H1 (cell line): ENCODE data around the gene TMEM200C. TPM values are rescaled to one million over a fixed set of nuclear protein-coding genes. Genes with fewer than 3 reads are reported as not detected.

Experiments used
- CTCF ChIA-PET: fragments of 300-600 bp; sonication (Branson Sonifier 250); formaldehyde crosslinking; loops from one replicate; lab custom pipeline; 2021; ENCODE audit not compliant: partially characterized antibody; lab: Charles Lee
- POLR2A ChIA-PET: fragments of 300-600 bp; sonication (Branson Sonifier 250); formaldehyde crosslinking; loops from one replicate; lab custom pipeline; 2021; ENCODE audit warnings: inconsistent platforms; ENCODE audit not compliant: partially characterized antibody; lab: Charles Lee
- DNase-seq, 2 experiments: peaks; one replicate each; pipeline versions ENCODE4 v3.0.0 to v3.0.0-alpha.2; 2010 to 2022; ENCODE audit warnings: low spot score in 2 of 2, low read depth in 1 of 2, mixed read lengths in 1 of 2
- FAIRE-seq: peaks from 2 replicates; lab custom pipeline; 2011; peaks lifted over from hg19 to GRCh38; lab: Jason Lieb, UNC
- H2AFZ ChIP-seq: 2 replicates; pipeline ENCODE4 v1.8.1; 2012; ENCODE audit warnings: low read length, inconsistent platforms
- H2AK5ac ChIP-seq: 2 replicates; pipeline ENCODE4 v1.6.1; 2013; ENCODE audit warnings: low read depth, low read length
- H2BK120ac ChIP-seq: replicated peaks from 2 replicates; pipeline ENCODE3; 2013; ENCODE audit warnings: low read depth, low read length, inconsistent platforms
- H2BK12ac ChIP-seq: 2 replicates; pipeline ENCODE4 v1.6.1; 2013; ENCODE audit warnings: low read depth, low read length
- H2BK15ac ChIP-seq: 2 replicates; pipeline ENCODE4 v1.6.1; 2013; ENCODE audit warnings: low read length
- H2BK20ac ChIP-seq: 2 replicates; pipeline ENCODE4 v1.6.1; 2013; ENCODE audit warnings: low read length
- H2BK5ac ChIP-seq: 2 replicates; pipeline ENCODE4 v1.6.1; 2013; ENCODE audit warnings: low read depth, low read length
- H3K14ac ChIP-seq: 2 replicates; pipeline ENCODE4 v1.6.1; 2013; ENCODE audit warnings: inconsistent platforms; ENCODE audit not compliant: insufficient read length
- H3K18ac ChIP-seq: 2 replicates; pipeline ENCODE4 v1.6.1; 2013; ENCODE audit warnings: low read length; ENCODE audit errors: extremely low read depth
- H3K23ac ChIP-seq: 2 replicates; pipeline ENCODE4 v1.6.1; 2013; ENCODE audit warnings: inconsistent platforms; ENCODE audit not compliant: insufficient read length
- H3K23me2 ChIP-seq: 2 replicates; pipeline ENCODE4 v1.6.1; 2013; ENCODE audit warnings: low read depth, low read length
- H3K27ac ChIP-seq: 2 replicates; pipeline ENCODE4 v1.6.1; 2011; ENCODE audit warnings: low read depth, low read length, inconsistent platforms
- H3K27me3 ChIP-seq, 4 experiments: replicated peaks in 1 of 4; 1 replicate in 1 of 4; 2 replicates in 3 of 4; pipeline versions ENCODE4 v1.6.1 to v1.8.1; 2011 to 2013; ENCODE audit warnings: low read length in 3 of 4, mild to moderate bottlenecking in 3 of 4, inconsistent platforms in 2 of 4, mixed read lengths in 2 of 4, moderate library complexity in 1 of 4; ENCODE audit not compliant: control insufficient read depth in 3 of 4, insufficient read depth in 3 of 4; ENCODE audit errors: extremely low read depth in 1 of 4
- H3K36me3 ChIP-seq, 4 experiments: 2 replicates each; pipeline versions ENCODE4 v1.6.1 to v1.8.1; 2011 to 2013; ENCODE audit warnings: mild to moderate bottlenecking in 4 of 4, low read length in 3 of 4, moderate library complexity in 2 of 4, control low read depth in 1 of 4, inconsistent platforms in 1 of 4; ENCODE audit not compliant: insufficient read depth in 4 of 4, control insufficient read depth in 2 of 4
- H3K4ac ChIP-seq: replicated peaks from 2 replicates; pipeline ENCODE3; 2013; ENCODE audit warnings: low read length, low read depth, mixed read lengths, inconsistent platforms; ENCODE audit not compliant: insufficient read length
- H3K4me1 ChIP-seq, 4 experiments: replicated peaks in 1 of 4; 1 replicate in 1 of 4; 2 replicates in 3 of 4; pipeline versions ENCODE4 v1.6.1 to v1.8.1; 2011 to 2013; ENCODE audit warnings: low read length in 3 of 4, inconsistent platforms in 2 of 4, mixed read lengths in 1 of 4; ENCODE audit not compliant: insufficient read depth in 4 of 4, control insufficient read depth in 3 of 4
- H3K4me2 ChIP-seq, 2 experiments: 2 replicates each; pipeline versions ENCODE4 v1.6.1 to v1.8.1; 2011 to 2013; ENCODE audit warnings: low read depth in 2 of 2, low read length in 2 of 2, control low read depth in 1 of 2, inconsistent platforms in 1 of 2, mild to moderate bottlenecking in 1 of 2; ENCODE audit not compliant: insufficient read depth in 1 of 2
- H3K4me3 ChIP-seq, 4 experiments: fragments of 200-600, 300-600 bp in 1 of 4; sonication (generic), shearing (Covaris generic), sonication (Bioruptor Twin) in 1 of 4; 2 replicates each; pipeline versions ENCODE4 v1.5.1 to v1.8.1; 2011 to 2016; ENCODE audit warnings: low read length in 4 of 4, low read depth in 3 of 4, control low read depth in 2 of 4, inconsistent platforms in 2 of 4, mild to moderate bottlenecking in 2 of 4, mixed read lengths in 1 of 4, moderate library complexity in 1 of 4; ENCODE audit not compliant: insufficient read depth in 2 of 4; ENCODE audit errors: extremely low read depth in 1 of 4
- H3K56ac ChIP-seq: replicated peaks from 2 replicates; pipeline ENCODE3; 2013; ENCODE audit warnings: low read depth, mild to moderate bottlenecking, mixed read lengths, low read length, inconsistent platforms; ENCODE audit not compliant: insufficient read length
- H3K79me1 ChIP-seq: 2 replicates; pipeline ENCODE4 v1.6.1; 2013; ENCODE audit warnings: low read depth, low read length, control low read depth
- H3K79me2 ChIP-seq, 2 experiments: 2 replicates each; pipeline versions ENCODE4 v1.6.1 to v1.8.1; 2012 to 2013; ENCODE audit warnings: low read length in 2 of 2, mild to moderate bottlenecking in 2 of 2, inconsistent platforms in 1 of 2; ENCODE audit not compliant: insufficient read depth in 2 of 2, control insufficient read depth in 1 of 2
- H3K9ac ChIP-seq, 4 experiments: replicated peaks in 1 of 4; 1 replicate in 1 of 4; 2 replicates in 3 of 4; pipeline versions ENCODE4 v1.6.1 to v1.8.1; 2011 to 2013; ENCODE audit warnings: low read depth in 3 of 4, low read length in 3 of 4, control low read depth in 2 of 4, mild to moderate bottlenecking in 2 of 4, moderate library complexity in 2 of 4, inconsistent platforms in 1 of 4; ENCODE audit errors: extremely low read depth in 1 of 4
- H3K9me3 ChIP-seq, 2 experiments: 2 replicates each; pipeline versions ENCODE4 v1.6.1 to v1.8.1; 2012 to 2013; ENCODE audit warnings: mild to moderate bottlenecking in 2 of 2, moderate library complexity in 2 of 2, control low read depth in 1 of 2, inconsistent platforms in 1 of 2, low read depth in 1 of 2, low read length in 1 of 2, mixed read lengths in 1 of 2; ENCODE audit not compliant: insufficient read depth in 2 of 2
- H4K20me1 ChIP-seq, 2 experiments: replicated peaks in 1 of 2; 2 replicates each; pipeline versions ENCODE3 to v1.8.1; 2011 to 2013; ENCODE audit warnings: inconsistent platforms in 2 of 2, low read length in 2 of 2, mild to moderate bottlenecking in 1 of 2; ENCODE audit not compliant: insufficient read depth in 2 of 2, control insufficient read depth in 1 of 2
- H4K5ac ChIP-seq: 2 replicates; pipeline ENCODE4 v1.6.1; 2013; ENCODE audit warnings: low read length, low read depth, mixed read lengths, inconsistent platforms; ENCODE audit not compliant: insufficient read length
- H4K8ac ChIP-seq: 2 replicates; pipeline ENCODE4 v1.8.0; 2013; ENCODE audit warnings: mild to moderate bottlenecking, moderate library complexity, low read length, inconsistent platforms; ENCODE audit not compliant: insufficient read depth; ENCODE audit errors: extremely low read depth
- H4K91ac ChIP-seq: replicated peaks from 2 replicates; pipeline ENCODE3; 2013; ENCODE audit warnings: low read length, mixed read lengths, inconsistent platforms; ENCODE audit not compliant: insufficient read length
- WGBS, 2 experiments: shearing (Covaris generic) in 1 of 2; methylation state at CpG; one replicate each; pipeline versions ENCODE4 v1.1.6 to v1.1.7; 2013 to 2015; ENCODE audit warnings: low lambda C conversion rate in 2 of 2, mixed read lengths in 2 of 2, inconsistent platforms in 1 of 2, low coverage in 1 of 2, missing lambda C conversion rate in 1 of 2; ENCODE audit not compliant: insufficient replicate concordance in 2 of 2, insufficient coverage in 1 of 2, insufficient read length in 1 of 2; ENCODE audit errors: extremely low coverage in 1 of 2, missing lambda C conversion rate in 1 of 2; 5-methylcytosine and 5-hydroxymethylcytosine counted together
- polyA plus RNA-seq, 7 experiments: library from polyadenylated mRNA; depleted of rRNA in 3 of 7; stranded (reverse) in 5 of 7; unstranded in 2 of 7; fragments of >200 nt in 5 of 7; fragments of 200-250 nt in 2 of 7; gene quantifications; 1 replicate in 5 of 7; 2 replicates in 1 of 7; 4 replicates in 1 of 7; pipeline versions ENCODE4 v1.2.1 to v1.2.3, GENCODE V29; 2011 to 2013; ENCODE audit warnings: missing spikeins in 2 of 7, mixed read lengths in 2 of 7
- total RNA-seq: library from RNA; stranded (reverse); fragmentation: NEBNext Ultra II Directional; extraction: Animal tissue kit (Norgen Biotek cat#: 25700); gene quantifications from 2 replicates; pipeline ENCODE4 v1.2.1, GENCODE V29; 2021
- TF ChIP-seq, protein P1 (sequence below): IDR thresholded peaks from 2 replicates; pipeline ENCODE4 v1.6.1; 2011; ENCODE audit warnings: low read length, improper control_type of control experiment

The TMEM200C gene
- total and polyA plus RNA-seq, 2 of the 8 experiments (the other 6 are each of a cell fraction or from before 2014, with no cell fraction given) = 3.4 to 9.6 TPM

DNA sequence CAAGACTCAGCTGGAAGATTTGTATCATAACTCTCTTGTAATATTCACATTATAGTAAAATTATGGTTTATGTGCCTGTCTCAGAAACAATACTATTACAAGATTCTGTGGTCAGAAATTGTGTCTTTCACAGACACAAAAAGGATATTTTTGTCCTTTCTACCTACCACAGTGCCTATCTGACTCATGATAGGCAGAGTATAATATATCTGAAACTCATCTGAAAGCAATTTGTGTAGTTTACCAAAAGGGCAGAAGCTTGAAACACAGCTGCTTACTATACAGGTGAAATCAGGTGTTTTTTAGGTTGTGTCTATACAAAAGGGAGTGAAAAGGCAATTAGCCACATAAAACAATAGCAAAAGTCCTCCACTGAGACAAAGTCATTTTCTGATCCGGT lies 10.9 kb downstream of the TMEM200C start:
- Histone ChIP-seq H2BK15ac (no peak overlapping the region), H3K4ac (no peak overlapping the region), H2BK5ac (no peak overlapping the region), H3K36me3 (no peaks in the 10 kb centered on the region), H2BK120ac (no peak overlapping the region), H3K27ac (no peak overlapping the region), H3K4me1 (peaks cover 0 to 5% (median 2%) of the 10 kb centered on the region in 4 experiments; a peak in 3 of 7 replicates), H3K79me2 (no peaks in the 10 kb centered on the region), H3K9ac (no peak overlapping the region), H2BK20ac (no peak overlapping the region), H4K20me1 (no peaks in the 10 kb centered on the region), H3K79me1 (no peaks in the 10 kb centered on the region), H3K23ac (no peak overlapping the region), H3K9me3 (no peaks in the 10 kb centered on the region), H4K5ac (no peak overlapping the region), H3K18ac (no peak overlapping the region), H2AFZ (no peak overlapping the region), H3K14ac (no peak overlapping the region), H4K8ac (no peak overlapping the region), H3K56ac (no peak overlapping the region), H3K27me3 (no peaks in the 10 kb centered on the region), H3K4me2 (no peak overlapping the region), H3K4me3 (no peak overlapping the region), H3K23me2 (no peaks in the 10 kb centered on the region), H2AK5ac (no peak overlapping the region), H2BK12ac (no peak overlapping the region), H4K91ac (no peak overlapping the region)
- TF ChIP-seq, protein P1, sequence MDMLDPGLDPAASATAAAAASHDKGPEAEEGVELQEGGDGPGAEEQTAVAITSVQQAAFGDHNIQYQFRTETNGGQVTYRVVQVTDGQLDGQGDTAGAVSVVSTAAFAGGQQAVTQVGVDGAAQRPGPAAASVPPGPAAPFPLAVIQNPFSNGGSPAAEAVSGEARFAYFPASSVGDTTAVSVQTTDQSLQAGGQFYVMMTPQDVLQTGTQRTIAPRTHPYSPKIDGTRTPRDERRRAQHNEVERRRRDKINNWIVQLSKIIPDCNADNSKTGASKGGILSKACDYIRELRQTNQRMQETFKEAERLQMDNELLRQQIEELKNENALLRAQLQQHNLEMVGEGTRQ = no peak
- 79% methylated on average over 1 of the region's 1 CpG; no CpG with 5 or more reads in 1 of the 2 experiments for WGBS, 2 experiments
- DNase-seq (no peak), FAIRE-seq (no peak)
- ChIA-PET CTCF (no interaction called here), POLR2A (interaction anchor here (1.5 to 1.6 kb wide), 2 partner anchors 10 to 13 kb away, joined by 3 to 4 read pairs; no protein-coding TSS in a partner anchor)
